ENCODE data around the gene NUDCD3. TPM values are rescaled to one million over a fixed set of nuclear protein-coding genes. Genes with fewer than 3 reads are reported as not detected.

The NUDCD3 gene
- polyA plus RNA-seq, 1 donor (not counting 4 experiments of a cell fraction or from before 2014, with no cell fraction given): 58.7 TPM

DNA sequence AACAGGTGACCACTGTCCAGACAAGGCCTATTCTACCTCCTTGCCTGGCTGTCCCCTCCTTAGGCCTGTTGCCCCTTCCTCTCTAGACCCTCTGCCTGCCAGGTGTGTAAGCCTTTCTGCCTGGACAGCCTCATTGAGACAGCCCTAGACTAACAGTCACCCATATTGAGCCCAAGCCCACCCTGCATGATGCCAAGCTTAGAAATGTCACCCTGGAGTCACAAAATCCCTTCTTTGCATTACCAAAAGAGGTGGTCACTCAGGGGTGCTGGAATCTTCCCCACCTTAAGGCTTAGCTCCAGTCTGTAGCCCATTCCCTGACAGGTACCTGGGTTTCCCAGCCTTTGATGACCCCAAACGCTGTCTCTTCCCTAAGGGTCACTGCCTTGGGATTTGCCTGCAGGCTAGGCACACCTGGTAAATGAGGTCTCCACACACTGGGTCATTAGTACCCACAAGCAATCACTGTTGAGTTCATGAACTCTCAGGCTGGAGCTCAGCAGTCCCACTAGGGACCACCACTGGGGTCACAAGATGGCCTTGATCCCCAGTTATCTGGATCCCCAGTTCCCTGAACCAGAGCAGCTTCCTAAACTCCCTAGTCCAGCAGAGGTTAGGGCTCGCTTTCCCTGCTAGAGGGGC is 110.1 kb downstream of the NUDCD3 start:
- no peaks in the 10 kb centered on the region for H3K79me2 ChIP-seq (ENCODE audit: control insufficient read depth, insufficient read depth, low read length)
- no peaks in the 10 kb centered on the region for H3K9me3 ChIP-seq (ENCODE audit: control insufficient read depth, low read depth, low read length)
- H3K9ac ChIP-seq (ENCODE audit: control insufficient read depth, extremely low read depth, insufficient read depth, low read length): no peak overlapping the region
- no peak overlapping the region for H3K4me3 ChIP-seq (ENCODE audit: control insufficient read depth in 2 of 3, extremely low read depth in 1 of 3, insufficient read depth in 2 of 3, low read depth in 1 of 3, low read length in 3 of 3)
- no peak overlapping the region for H2AFZ ChIP-seq (ENCODE audit: control insufficient read depth, low read length)
- peaks cover 37% of the 10 kb centered on the region for H3K4me1 ChIP-seq (ENCODE audit: control insufficient read depth, extremely low read depth, insufficient read depth, low read length)
- no peaks in the 10 kb centered on the region for H4K20me1 ChIP-seq (ENCODE audit: control insufficient read depth, extremely low read depth, insufficient read depth, low read length)
- TF ChIP-seq EZH2 (IDR thresholded peaks at IDR 0.05; ENCODE audit: low read length): no peak
- TF ChIP-seq, protein P1, sequence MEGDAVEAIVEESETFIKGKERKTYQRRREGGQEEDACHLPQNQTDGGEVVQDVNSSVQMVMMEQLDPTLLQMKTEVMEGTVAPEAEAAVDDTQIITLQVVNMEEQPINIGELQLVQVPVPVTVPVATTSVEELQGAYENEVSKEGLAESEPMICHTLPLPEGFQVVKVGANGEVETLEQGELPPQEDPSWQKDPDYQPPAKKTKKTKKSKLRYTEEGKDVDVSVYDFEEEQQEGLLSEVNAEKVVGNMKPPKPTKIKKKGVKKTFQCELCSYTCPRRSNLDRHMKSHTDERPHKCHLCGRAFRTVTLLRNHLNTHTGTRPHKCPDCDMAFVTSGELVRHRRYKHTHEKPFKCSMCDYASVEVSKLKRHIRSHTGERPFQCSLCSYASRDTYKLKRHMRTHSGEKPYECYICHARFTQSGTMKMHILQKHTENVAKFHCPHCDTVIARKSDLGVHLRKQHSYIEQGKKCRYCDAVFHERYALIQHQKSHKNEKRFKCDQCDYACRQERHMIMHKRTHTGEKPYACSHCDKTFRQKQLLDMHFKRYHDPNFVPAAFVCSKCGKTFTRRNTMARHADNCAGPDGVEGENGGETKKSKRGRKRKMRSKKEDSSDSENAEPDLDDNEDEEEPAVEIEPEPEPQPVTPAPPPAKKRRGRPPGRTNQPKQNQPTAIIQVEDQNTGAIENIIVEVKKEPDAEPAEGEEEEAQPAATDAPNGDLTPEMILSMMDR (optimal IDR thresholded peaks at IDR 0.05 in 1 of 3, IDR thresholded peaks at IDR 0.05 in 1 of 3, conservative IDR thresholded peaks at IDR 0.05 in 1 of 3; ENCODE audit: extremely low read depth in 1 of 3, insufficient read depth in 2 of 3, low read length in 3 of 3): no peak
- peak overlapping the region; percentile 54 for H3K27ac ChIP-seq (ENCODE audit: control insufficient read depth, insufficient read depth, low read length)
- no peak overlapping the region for H3K4me2 ChIP-seq (ENCODE audit: control insufficient read depth, extremely low read depth, insufficient read depth, low read depth, low read length)
- no peaks in the 10 kb centered on the region for H3K27me3 ChIP-seq (ENCODE audit: control insufficient read depth, extremely low read depth, insufficient read depth, low read length)
- no peaks in the 10 kb centered on the region for H3K9me1 ChIP-seq (ENCODE audit: control insufficient read depth, extremely low read depth, insufficient read depth, low read length)
- FAIRE-seq: no peak
- dilution Hi-C loops (cut with MboI; ENCODE audit: extremely low pct_ligation_motif_present, low sequenced_read_pairs): no loop called here
- no peak for DNase-seq (ENCODE audit: low read depth, low spot score)
- peaks cover 3 to 7% of the 10 kb centered on the region in 2 experiments for H3K36me3 ChIP-seq (ENCODE audit: control insufficient read depth in 2 of 2, extremely low read depth in 1 of 2, insufficient read depth in 2 of 2, low read length in 2 of 2)

DNA sequence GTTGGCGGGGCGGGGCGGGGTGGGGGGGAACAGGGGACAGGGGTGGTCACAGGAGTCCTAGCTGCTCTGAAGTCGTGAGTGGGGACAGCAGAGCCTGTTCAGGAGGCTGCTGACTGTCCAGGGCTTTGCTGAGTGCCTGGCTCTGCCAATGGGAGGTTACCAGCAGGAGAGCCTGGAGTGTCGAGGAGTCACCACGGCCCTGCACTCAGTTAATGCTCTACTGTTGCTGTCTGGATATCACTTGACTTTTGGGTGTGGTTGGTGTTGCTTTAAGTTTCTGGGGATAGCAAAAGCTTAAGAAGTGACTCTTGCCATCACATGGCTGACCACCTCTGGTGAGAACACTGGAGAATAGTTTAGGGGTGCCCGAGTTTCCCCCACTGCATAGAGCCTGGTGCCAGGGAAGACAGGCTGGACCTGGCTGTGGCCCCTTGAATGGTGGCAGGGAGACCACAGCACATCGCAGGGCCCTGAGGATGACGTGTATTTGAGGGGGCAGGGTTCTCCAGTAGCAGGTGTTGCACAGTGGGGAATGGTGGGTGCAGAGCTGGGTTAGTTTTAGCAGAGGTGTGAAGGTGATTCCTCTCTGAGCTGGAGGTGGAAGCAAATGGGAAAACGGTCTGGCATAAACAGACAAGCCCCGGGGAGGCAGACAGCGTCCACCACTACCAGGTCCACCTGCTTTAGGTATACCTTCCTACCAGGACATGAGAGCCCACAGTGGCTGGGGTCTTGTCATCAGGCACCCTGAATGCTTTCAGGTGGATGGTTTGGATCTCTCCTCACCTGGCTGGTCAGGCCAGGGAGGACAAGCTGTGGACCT is 110.9 kb downstream of the NUDCD3 start:
- H3K9ac ChIP-seq (ENCODE audit: control insufficient read depth, extremely low read depth, insufficient read depth, low read length): no peak overlapping the region
- no peak for TF ChIP-seq EZH2 (IDR thresholded peaks at IDR 0.05; ENCODE audit: low read length)
- TF ChIP-seq, protein P1 (optimal IDR thresholded peaks at IDR 0.05 in 1 of 3, IDR thresholded peaks at IDR 0.05 in 1 of 3, conservative IDR thresholded peaks at IDR 0.05 in 1 of 3; ENCODE audit: extremely low read depth in 1 of 3, insufficient read depth in 2 of 3, low read length in 3 of 3): no peak

More for the DNA sequence above, 110.9 kb downstream of the NUDCD3 start:
- Histone ChIP-seq H3K36me3 (ENCODE audit: control insufficient read depth in 2 of 2, extremely low read depth in 1 of 2, insufficient read depth in 2 of 2, low read length in 2 of 2) (peaks cover 0 to 2% of the 10 kb centered on the region in 2 experiments), H3K9me3 (ENCODE audit: control insufficient read depth, low read depth, low read length) (no peaks in the 10 kb centered on the region), H3K4me3 (ENCODE audit: control insufficient read depth in 2 of 3, extremely low read depth in 1 of 3, insufficient read depth in 2 of 3, low read depth in 1 of 3, low read length in 3 of 3) (no peak overlapping the region), H3K27me3 (ENCODE audit: control insufficient read depth, extremely low read depth, insufficient read depth, low read length) (no peaks in the 10 kb centered on the region), H3K79me2 (ENCODE audit: control insufficient read depth, insufficient read depth, low read length) (no peaks in the 10 kb centered on the region), H3K4me1 (ENCODE audit: control insufficient read depth, extremely low read depth, insufficient read depth, low read length) (peaks cover 37% of the 10 kb centered on the region), H3K4me2 (ENCODE audit: control insufficient read depth, extremely low read depth, insufficient read depth, low read depth, low read length) (peak overlapping the region; percentile 8), H3K9me1 (ENCODE audit: control insufficient read depth, extremely low read depth, insufficient read depth, low read length) (no peaks in the 10 kb centered on the region), H3K27ac (ENCODE audit: control insufficient read depth, insufficient read depth, low read length) (peak overlapping the region; percentile 54), H4K20me1 (ENCODE audit: control insufficient read depth, extremely low read depth, insufficient read depth, low read length) (no peaks in the 10 kb centered on the region), H2AFZ (ENCODE audit: control insufficient read depth, low read length) (no peak overlapping the region)
- no peak for DNase-seq (ENCODE audit: low read depth, low spot score)
- dilution Hi-C loops (cut with MboI; ENCODE audit: extremely low pct_ligation_motif_present, low sequenced_read_pairs): no loop called here
- FAIRE-seq: no peak
